Measurements from ENCODE around the gene PSD2. TPM values are rescaled to one million over a fixed set of nuclear protein-coding genes. Genes with fewer than 3 reads are reported as not detected.

The PSD2 gene
- total RNA-seq, 1 experiment from 2014 or later, result 0.22 TPM

DNA sequence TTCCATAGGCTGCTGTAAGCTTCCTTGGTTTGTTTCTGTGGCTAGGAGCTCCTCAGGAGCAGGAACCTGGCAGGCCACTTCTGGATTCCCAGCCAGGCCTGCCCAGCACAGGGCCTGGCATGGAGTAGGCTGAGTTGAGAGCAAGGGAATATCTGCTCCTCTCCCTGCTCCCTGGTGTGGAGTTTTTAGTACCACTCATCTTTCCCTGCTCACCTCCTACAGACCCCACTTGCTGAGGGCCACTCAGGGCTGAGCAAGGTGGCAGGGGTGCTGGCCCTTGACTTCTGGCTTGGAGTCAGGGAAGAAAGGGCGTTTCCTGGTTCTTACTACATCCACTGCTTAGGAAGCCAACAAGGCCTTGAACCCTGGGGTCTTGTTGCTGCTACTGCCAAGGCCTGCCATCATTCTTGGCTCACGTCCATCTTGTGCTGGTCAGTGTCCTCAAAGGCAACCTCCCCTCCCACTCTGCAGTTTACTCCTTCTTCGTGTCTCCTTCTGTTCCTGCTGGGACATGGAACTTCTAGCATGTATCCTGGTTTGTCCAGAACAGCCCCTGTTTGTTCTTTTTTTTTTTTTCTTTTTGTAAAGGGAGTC is 54.9 kb downstream of the PSD2 start:
- no peak overlapping the region for H3K18ac ChIP-seq (ENCODE audit: insufficient read length, low read depth, low read length)
- no peak overlapping the region for H3K23ac ChIP-seq (ENCODE audit: insufficient read length, low read depth, low read length)
- no peak overlapping the region for H2BK20ac ChIP-seq (ENCODE audit: low read depth, low read length, poor library complexity, severe bottlenecking)
- no peak overlapping the region for H3T11ph ChIP-seq (ENCODE audit: low read length)
- H3K23me2 ChIP-seq (ENCODE audit: insufficient read length, low read depth, low read length, poor library complexity, severe bottlenecking), result no peaks in the 10 kb centered on the region
- no peak overlapping the region for H2BK5ac ChIP-seq (ENCODE audit: insufficient read length, low read length)
- no peaks in the 10 kb centered on the region for H3K4me1 ChIP-seq (ENCODE audit: insufficient read depth, low read length)
- H3K14ac ChIP-seq (ENCODE audit: insufficient read depth, low read length), result no peak overlapping the region
- no peak overlapping the region for H3K56ac ChIP-seq (ENCODE audit: insufficient read length, low read depth, low read length)
- no peak overlapping the region for H3K4ac ChIP-seq (ENCODE audit: low read depth, low read length)
- no peak overlapping the region for H2BK12ac ChIP-seq (ENCODE audit: insufficient read length, low read depth, low read length)
- no peak overlapping the region for H3K9ac ChIP-seq (ENCODE audit: extremely low read depth, insufficient read length, low read length)
- no peak overlapping the region for H2BK120ac ChIP-seq (ENCODE audit: low read depth, low read length, poor library complexity, severe bottlenecking)
- H3K27me3 ChIP-seq (ENCODE audit: insufficient read depth, low read length), result peaks cover 16% of the 10 kb centered on the region; the same call in 1 of the 2 replicates
- H4K5ac ChIP-seq (ENCODE audit: insufficient read length, low read depth, low read length), result no peak overlapping the region
- no peaks in the 10 kb centered on the region for H3K79me2 ChIP-seq (ENCODE audit: insufficient read depth, low read length)
- no peak overlapping the region for H4K8ac ChIP-seq (replicated peaks; ENCODE audit: insufficient read length, low read depth, low read length)
- H4K20me1 ChIP-seq (ENCODE audit: control insufficient read depth, insufficient read depth, insufficient read length), result no peaks in the 10 kb centered on the region
- H2AK5ac ChIP-seq (ENCODE audit: insufficient read length, low read length), result no peak overlapping the region
- TF ChIP-seq, protein P1, sequence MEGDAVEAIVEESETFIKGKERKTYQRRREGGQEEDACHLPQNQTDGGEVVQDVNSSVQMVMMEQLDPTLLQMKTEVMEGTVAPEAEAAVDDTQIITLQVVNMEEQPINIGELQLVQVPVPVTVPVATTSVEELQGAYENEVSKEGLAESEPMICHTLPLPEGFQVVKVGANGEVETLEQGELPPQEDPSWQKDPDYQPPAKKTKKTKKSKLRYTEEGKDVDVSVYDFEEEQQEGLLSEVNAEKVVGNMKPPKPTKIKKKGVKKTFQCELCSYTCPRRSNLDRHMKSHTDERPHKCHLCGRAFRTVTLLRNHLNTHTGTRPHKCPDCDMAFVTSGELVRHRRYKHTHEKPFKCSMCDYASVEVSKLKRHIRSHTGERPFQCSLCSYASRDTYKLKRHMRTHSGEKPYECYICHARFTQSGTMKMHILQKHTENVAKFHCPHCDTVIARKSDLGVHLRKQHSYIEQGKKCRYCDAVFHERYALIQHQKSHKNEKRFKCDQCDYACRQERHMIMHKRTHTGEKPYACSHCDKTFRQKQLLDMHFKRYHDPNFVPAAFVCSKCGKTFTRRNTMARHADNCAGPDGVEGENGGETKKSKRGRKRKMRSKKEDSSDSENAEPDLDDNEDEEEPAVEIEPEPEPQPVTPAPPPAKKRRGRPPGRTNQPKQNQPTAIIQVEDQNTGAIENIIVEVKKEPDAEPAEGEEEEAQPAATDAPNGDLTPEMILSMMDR (conservative IDR thresholded peaks at IDR 0.05), result no peak
- no peak overlapping the region for H2BK15ac ChIP-seq (ENCODE audit: low read depth, low read length)
- H4K91ac ChIP-seq (ENCODE audit: insufficient read length, low read depth, low read length), result no peak overlapping the region
- peaks cover 3 to 7% of the 10 kb centered on the region in 2 experiments; a peak in 2 of 4 replicates for H3K4me1 Mint-ChIP-seq
- H3K36me3 Mint-ChIP-seq (ENCODE audit: insufficient read depth in 1 of 3, low read depth in 3 of 3), result no peaks in the 10 kb centered on the region
- no peak overlapping the region for H3K27ac Mint-ChIP-seq
- no peaks in the 10 kb centered on the region for H3K9me3 ChIP-seq (ENCODE audit: control insufficient read depth, low read depth, low read length)
- WGBS (ENCODE audit: extremely low coverage, insufficient read length, low lambda C conversion rate), result no CpG with 5 or more reads among the region's 3 CpGs
- no peaks in the 10 kb centered on the region for H3K79me1 ChIP-seq (ENCODE audit: insufficient read depth, low read depth, low read length, poor library complexity, severe bottlenecking)
- H3K9me3 Mint-ChIP-seq, result no peaks in the 10 kb centered on the region
- no peak overlapping the region; a peak in 1 of 5 replicates for H3K4me3 Mint-ChIP-seq
- DNase-seq, result no peak
- no peak overlapping the region for H3K4me2 ChIP-seq (ENCODE audit: insufficient read depth, insufficient read length, low read length)
- peaks cover 70% of the 10 kb centered on the region for H3K27me3 Mint-ChIP-seq (ENCODE audit: low read depth)
- no peak overlapping the region for H2AFZ ChIP-seq (ENCODE audit: low read length)
- H3K27ac ChIP-seq (ENCODE audit: insufficient read length, low read depth, low read length), result no peak overlapping the region

All from H9 (cell line).